DOHH2 (cell line): ENCODE measurements around the gene GABRG1.

ENCODE experiments used
- H3F3A ChIP-seq: fragments of 200-600 bp; sonication (generic), shearing (Covaris generic); 2 replicates; pipeline ENCODE4 v1.6.0; 2016; ENCODE audit warnings: antibody characterized with exemption, mild to moderate bottlenecking; ENCODE audit not compliant: control insufficient read depth, insufficient read depth
- H3K27ac ChIP-seq: fragments of 200-600 bp; sonication (generic); 2 replicates; pipeline ENCODE4 v1.5.1; 2014; ENCODE audit warnings: low read depth, mild to moderate bottlenecking, low read length, moderate library complexity
- H3K27me3 ChIP-seq: fragments of 200-600 bp; sonication (generic); 2 replicates; pipeline ENCODE4 v1.6.1; 2014; ENCODE audit warnings: mild to moderate bottlenecking, low read length, mixed read lengths; ENCODE audit not compliant: control insufficient read depth
- H3K36me3 ChIP-seq: fragments of 200-600 bp; sonication (generic); 2 replicates; pipeline ENCODE4 v1.6.1; 2014; ENCODE audit warnings: mild to moderate bottlenecking, low read length, moderate library complexity, mixed read lengths; ENCODE audit not compliant: control insufficient read depth
- H3K4me1 ChIP-seq: fragments of 200-600 bp; sonication (generic); 2 replicates; pipeline ENCODE4 v1.6.1; 2014; ENCODE audit warnings: mild to moderate bottlenecking, low read length, mixed read lengths; ENCODE audit not compliant: control insufficient read depth
- H3K4me2 ChIP-seq: fragments of 200-600 bp; sonication (generic); 2 replicates; pipeline ENCODE4 v1.6.0; 2014; ENCODE audit warnings: mild to moderate bottlenecking, low read length, moderate library complexity
- H3K4me3 ChIP-seq: fragments of 200-600 bp; sonication (generic); 2 replicates; pipeline ENCODE4 v1.5.1; 2014; ENCODE audit warnings: mild to moderate bottlenecking, low read length, mixed read lengths
- H3K79me2 ChIP-seq: fragments of 200-600 bp; sonication (generic); 2 replicates; pipeline ENCODE4 v1.6.1; 2014; ENCODE audit warnings: mild to moderate bottlenecking, low read length, mixed read lengths; ENCODE audit not compliant: control insufficient read depth
- H3K9me2 ChIP-seq: fragments of 200-600 bp; sonication (generic); replicated peaks from 2 replicates; pipeline ENCODE4 v1.6.1; 2014; ENCODE audit warnings: mild to moderate bottlenecking, low read length, mixed read lengths; ENCODE audit not compliant: control insufficient read depth
- H3K9me3 ChIP-seq: fragments of 200-600 bp; sonication (generic); 2 replicates; pipeline ENCODE4 v1.6.1; 2014; ENCODE audit warnings: antibody characterized with exemption, low read length, mixed read lengths; ENCODE audit not compliant: control insufficient read depth, insufficient read depth
- H4K20me1 ChIP-seq: fragments of 200-600 bp; sonication (generic); 2 replicates; pipeline ENCODE4 v1.6.0; 2014; ENCODE audit warnings: low read depth, mild to moderate bottlenecking, antibody characterized with exemption, low read length, moderate library complexity; ENCODE audit not compliant: control insufficient read depth, insufficient read depth
- CTCF ChIP-seq: fragments of 200-600 bp; sonication (generic); IDR thresholded peaks from one replicate; pipeline ENCODE4 v1.5.1; 2014; ENCODE audit warnings: antibody characterized with exemption, mild to moderate bottlenecking, low read depth, low read length; ENCODE audit not compliant: poor library complexity, severe bottlenecking
- EZH2phosphoT487 ChIP-seq: fragments of 200-600 bp; sonication (generic); IDR thresholded peaks from 2 replicates; pipeline ENCODE4 v1.6.1; 2017; ENCODE audit warnings: borderline replicate concordance, mild to moderate bottlenecking, antibody characterized with exemption, low read length, moderate library complexity, mixed read lengths

The GABRG1 gene

GRCh38 chr4:46124773-46125413, 1.0 kb upstream of the GABRG1 start:
- Histone ChIP-seq H3K36me3 (no peaks in the 10 kb centered on the region), H3F3A (no peaks in the 10 kb centered on the region), H3K79me2 (no peaks in the 10 kb centered on the region), H4K20me1 (no peaks in the 10 kb centered on the region), H3K4me3 (no peak overlapping the region), H3K4me1 (no peaks in the 10 kb centered on the region), H3K9me2 (no peaks in the 10 kb centered on the region), H3K9me3 (no peaks in the 10 kb centered on the region), H3K27me3 (no peaks in the 10 kb centered on the region), H3K27ac (no peak overlapping the region), H3K4me2 (no peak overlapping the region)
- TF ChIP-seq CTCF: no peak
- no peak for TF ChIP-seq EZH2phosphoT487

GRCh38 chr4:46081674-46082073, 42.2 kb downstream of the GABRG1 start:
- Histone ChIP-seq H3K36me3 (no peaks in the 10 kb centered on the region), H3K4me3 (no peak overlapping the region), H3K27me3 (no peaks in the 10 kb centered on the region), H4K20me1 (no peaks in the 10 kb centered on the region), H3F3A (no peaks in the 10 kb centered on the region), H3K4me2 (no peak overlapping the region), H3K27ac (no peak overlapping the region), H3K9me3 (no peaks in the 10 kb centered on the region), H3K4me1 (no peaks in the 10 kb centered on the region), H3K9me2 (no peaks in the 10 kb centered on the region), H3K79me2 (no peaks in the 10 kb centered on the region)
- TF ChIP-seq EZH2phosphoT487: no peak
- TF ChIP-seq CTCF: no peak

DNA sequence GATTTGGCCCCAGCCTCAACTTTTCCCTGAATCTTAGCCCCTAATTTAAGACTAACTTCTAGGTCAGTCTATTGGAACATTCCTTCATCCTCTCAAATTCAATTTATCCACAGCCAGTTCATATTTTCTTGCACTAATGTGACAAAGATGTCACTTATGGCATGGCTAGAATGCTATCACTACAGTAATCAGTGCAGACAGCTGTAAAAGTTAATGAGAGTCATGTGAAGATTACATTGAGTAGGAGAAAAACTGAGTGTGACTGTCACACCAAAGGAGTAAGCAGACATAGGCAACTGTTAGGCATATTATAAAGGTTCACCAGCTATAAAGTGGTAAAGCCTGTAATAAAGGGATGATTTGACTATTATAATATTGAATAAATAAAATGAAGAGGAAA, 42.6 kb downstream of the GABRG1 start:
- Histone ChIP-seq H3K36me3 (no peaks in the 10 kb centered on the region), H3K4me2 (no peak overlapping the region), H4K20me1 (no peaks in the 10 kb centered on the region), H3K27ac (no peak overlapping the region), H3K4me3 (no peak overlapping the region), H3F3A (no peaks in the 10 kb centered on the region), H3K9me2 (no peaks in the 10 kb centered on the region), H3K79me2 (no peaks in the 10 kb centered on the region), H3K4me1 (no peaks in the 10 kb centered on the region), H3K27me3 (no peaks in the 10 kb centered on the region), H3K9me3 (no peaks in the 10 kb centered on the region)
- no peak for TF ChIP-seq EZH2phosphoT487
- no peak for TF ChIP-seq CTCF

DNA sequence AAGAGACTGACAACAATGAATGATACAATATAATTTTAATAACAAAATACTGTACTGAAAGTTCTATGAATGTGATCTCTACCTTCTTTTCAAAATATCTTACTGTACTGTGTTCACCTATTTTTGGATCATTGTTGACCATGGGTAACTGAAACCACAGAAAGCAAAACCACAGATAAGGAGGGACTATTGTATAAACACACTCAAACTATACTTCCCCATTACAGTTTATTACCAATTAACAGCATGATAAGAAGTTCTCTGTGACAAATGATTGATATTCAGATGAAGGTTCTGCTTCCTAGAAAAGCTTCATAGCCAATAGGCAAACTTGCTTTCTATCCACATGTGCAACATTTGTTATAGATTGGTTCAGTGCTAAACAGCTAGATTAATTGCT, 50.1 kb downstream of the GABRG1 start:
- H3K9me3 ChIP-seq: no peaks in the 10 kb centered on the region
- no peaks in the 10 kb centered on the region for H3K36me3 ChIP-seq
- no peaks in the 10 kb centered on the region for H3K27me3 ChIP-seq
- TF ChIP-seq EZH2phosphoT487 (no peak), CTCF (no peak)
- no peak overlapping the region for H3K27ac ChIP-seq
- no peak overlapping the region for H3K4me2 ChIP-seq
- no peaks in the 10 kb centered on the region for H4K20me1 ChIP-seq
- H3K4me3 ChIP-seq: no peak overlapping the region
- H3K79me2 ChIP-seq: no peaks in the 10 kb centered on the region
- no peaks in the 10 kb centered on the region for H3F3A ChIP-seq
- no peaks in the 10 kb centered on the region for H3K4me1 ChIP-seq
- no peaks in the 10 kb centered on the region for H3K9me2 ChIP-seq
